ENCODE data around the gene FBXW5.

DNA sequence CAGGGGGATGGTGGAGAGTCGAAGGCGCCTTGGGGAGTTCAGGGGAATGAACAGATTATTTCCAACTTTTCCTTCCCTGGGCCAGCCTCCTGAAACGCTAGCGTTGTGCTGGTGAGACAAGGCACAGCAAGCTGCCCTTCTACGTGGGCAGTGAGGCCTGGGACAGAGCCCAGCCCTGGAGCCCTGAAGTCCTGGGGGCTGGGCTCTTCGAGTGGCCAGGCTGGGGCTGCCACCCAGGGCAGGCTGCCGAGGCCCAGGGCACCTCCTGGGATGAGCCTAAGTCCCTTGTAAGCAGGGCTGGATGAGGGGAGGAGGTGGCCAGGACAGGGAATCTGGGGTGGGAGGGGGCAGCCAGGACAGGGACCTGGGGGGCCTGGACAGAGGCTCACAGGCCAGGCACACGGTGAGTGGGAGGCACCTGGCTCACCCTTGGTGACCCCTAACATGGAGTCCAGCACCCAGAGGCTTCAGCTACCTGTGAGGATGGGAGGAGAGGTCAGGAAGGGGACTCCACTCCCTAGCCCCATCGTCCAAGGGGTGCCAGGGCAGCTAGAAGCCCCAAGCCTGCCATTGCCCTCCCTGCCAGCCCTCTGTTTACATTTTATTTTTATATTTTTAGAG is 6.2 kb upstream of the FBXW5 start:
- TF ChIP-seq ZNF565 (CRISPR knock-in tag; conservative IDR thresholded peaks at IDR 0.05; ENCODE audit: low read depth) (no peak), PPARA (CRISPR knock-in tag; IDR thresholded peaks at IDR 0.05; ENCODE audit: borderline replicate concordance) (no peak), ZNF70 (CRISPR knock-in tag; IDR thresholded peaks at IDR 0.05) (no peak), TOX (CRISPR knock-in tag; IDR thresholded peaks at IDR 0.05; ENCODE audit: borderline replicate concordance) (no peak), ZFP3 (CRISPR knock-in tag; IDR thresholded peaks at IDR 0.05) (no peak), SNAI2 (CRISPR knock-in tag; IDR thresholded peaks at IDR 0.05) (no peak), OSR1 (CRISPR knock-in tag; IDR thresholded peaks at IDR 0.05) (no peak), BACH2 (CRISPR knock-in tag; IDR thresholded peaks at IDR 0.05; ENCODE audit: borderline replicate concordance) (no peak), ISL1 (CRISPR knock-in tag; IDR thresholded peaks at IDR 0.05) (no peak)
- TF ChIP-seq, protein P1, sequence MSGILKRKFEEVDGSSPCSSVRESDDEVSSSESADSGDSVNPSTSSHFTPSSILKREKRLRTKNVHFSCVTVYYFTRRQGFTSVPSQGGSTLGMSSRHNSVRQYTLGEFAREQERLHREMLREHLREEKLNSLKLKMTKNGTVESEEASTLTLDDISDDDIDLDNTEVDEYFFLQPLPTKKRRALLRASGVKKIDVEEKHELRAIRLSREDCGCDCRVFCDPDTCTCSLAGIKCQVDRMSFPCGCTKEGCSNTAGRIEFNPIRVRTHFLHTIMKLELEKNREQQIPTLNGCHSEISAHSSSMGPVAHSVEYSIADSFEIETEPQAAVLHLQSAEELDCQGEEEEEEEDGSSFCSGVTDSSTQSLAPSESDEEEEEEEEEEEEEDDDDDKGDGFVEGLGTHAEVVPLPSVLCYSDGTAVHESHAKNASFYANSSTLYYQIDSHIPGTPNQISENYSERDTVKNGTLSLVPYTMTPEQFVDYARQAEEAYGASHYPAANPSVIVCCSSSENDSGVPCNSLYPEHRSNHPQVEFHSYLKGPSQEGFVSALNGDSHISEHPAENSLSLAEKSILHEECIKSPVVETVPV (CRISPR knock-in tag; IDR thresholded peaks at IDR 0.05), result no peak
- TF ChIP-seq, protein P2, sequence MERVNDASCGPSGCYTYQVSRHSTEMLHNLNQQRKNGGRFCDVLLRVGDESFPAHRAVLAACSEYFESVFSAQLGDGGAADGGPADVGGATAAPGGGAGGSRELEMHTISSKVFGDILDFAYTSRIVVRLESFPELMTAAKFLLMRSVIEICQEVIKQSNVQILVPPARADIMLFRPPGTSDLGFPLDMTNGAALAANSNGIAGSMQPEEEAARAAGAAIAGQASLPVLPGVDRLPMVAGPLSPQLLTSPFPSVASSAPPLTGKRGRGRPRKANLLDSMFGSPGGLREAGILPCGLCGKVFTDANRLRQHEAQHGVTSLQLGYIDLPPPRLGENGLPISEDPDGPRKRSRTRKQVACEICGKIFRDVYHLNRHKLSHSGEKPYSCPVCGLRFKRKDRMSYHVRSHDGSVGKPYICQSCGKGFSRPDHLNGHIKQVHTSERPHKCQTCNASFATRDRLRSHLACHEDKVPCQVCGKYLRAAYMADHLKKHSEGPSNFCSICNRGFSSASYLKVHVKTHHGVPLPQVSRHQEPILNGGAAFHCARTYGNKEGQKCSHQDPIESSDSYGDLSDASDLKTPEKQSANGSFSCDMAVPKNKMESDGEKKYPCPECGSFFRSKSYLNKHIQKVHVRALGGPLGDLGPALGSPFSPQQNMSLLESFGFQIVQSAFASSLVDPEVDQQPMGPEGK (CRISPR knock-in tag; IDR thresholded peaks at IDR 0.05; ENCODE audit: borderline replicate concordance), result no peak
- TF ChIP-seq, protein P3, sequence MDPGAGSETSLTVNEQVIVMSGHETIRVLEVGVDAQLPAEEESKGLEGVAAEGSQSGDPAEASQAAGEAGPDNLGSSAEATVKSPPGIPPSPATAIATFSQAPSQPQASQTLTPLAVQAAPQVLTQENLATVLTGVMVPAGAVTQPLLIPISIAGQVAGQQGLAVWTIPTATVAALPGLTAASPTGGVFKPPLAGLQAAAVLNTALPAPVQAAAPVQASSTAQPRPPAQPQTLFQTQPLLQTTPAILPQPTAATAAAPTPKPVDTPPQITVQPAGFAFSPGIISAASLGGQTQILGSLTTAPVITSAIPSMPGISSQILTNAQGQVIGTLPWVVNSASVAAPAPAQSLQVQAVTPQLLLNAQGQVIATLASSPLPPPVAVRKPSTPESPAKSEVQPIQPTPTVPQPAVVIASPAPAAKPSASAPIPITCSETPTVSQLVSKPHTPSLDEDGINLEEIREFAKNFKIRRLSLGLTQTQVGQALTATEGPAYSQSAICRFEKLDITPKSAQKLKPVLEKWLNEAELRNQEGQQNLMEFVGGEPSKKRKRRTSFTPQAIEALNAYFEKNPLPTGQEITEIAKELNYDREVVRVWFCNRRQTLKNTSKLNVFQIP (CRISPR knock-in tag; IDR thresholded peaks at IDR 0.05; ENCODE audit: borderline replicate concordance, low read depth), result no peak

Measured in SK-N-SH treated with all-trans-retinoic acid at 6 μM for 48 hours (cell line).